Calu3 (cell line): ENCODE results near the gene SENP5. TPM values are rescaled to one million over a fixed set of nuclear protein-coding genes. Genes with fewer than 3 reads are reported as not detected.
"Not testable (repeated sequence)": the region's sequence is repeated elsewhere in the genome, so short reads cannot be mapped to it uniquely, and the experiment has no call there.

Experiments
- Bru-seq: library from RNA; stranded (reverse); fragments of 400-500 nt; gene quantifications from one replicate; lab custom pipeline; 2021; lab: Mats Ljungman, UMichigan
- BruChase-seq, 2 experiments: library from RNA; stranded (reverse); fragments of 400-500 nt; gene quantifications; one replicate each; lab custom pipeline; 2021; lab: Mats Ljungman, UMichigan
- BruUV-seq: library from RNA; stranded (reverse); fragments of 400-500 nt; replicated peaks from 2 replicates; lab custom pipeline; 2021; lab: Mats Ljungman, UMichigan
- CTCF ChIA-PET: fragments of 300-600 bp; sonication (Branson Sonifier 250); formaldehyde crosslinking; loops from one replicate; lab custom pipeline; 2022; ENCODE audit warnings: antibody characterized with exemption; lab: Charles Lee
- DNase-seq: peaks from one replicate; pipeline ENCODE4 v3.0.0; 2022
- H3K27ac Mint-ChIP-seq: one replicate; pipeline ENCODE4 v1.8.0; 2022; ENCODE audit warnings: mixed read lengths; ENCODE audit not compliant: unreplicated experiment
- H3K27me3 Mint-ChIP-seq: one replicate; pipeline ENCODE4 v1.8.0; 2022; ENCODE audit warnings: mixed read lengths; ENCODE audit not compliant: unreplicated experiment
- H3K36me3 Mint-ChIP-seq: one replicate; pipeline ENCODE4 v1.8.0; 2022; ENCODE audit warnings: mild to moderate bottlenecking, moderate library complexity, mixed read lengths; ENCODE audit not compliant: insufficient read depth, unreplicated experiment
- H3K4me1 Mint-ChIP-seq: one replicate; pipeline ENCODE4 v1.8.0; 2022; ENCODE audit warnings: mild to moderate bottlenecking, low read depth, mixed read lengths; ENCODE audit not compliant: unreplicated experiment
- H3K4me3 Mint-ChIP-seq: one replicate; pipeline ENCODE4 v1.8.0; 2022; ENCODE audit warnings: mild to moderate bottlenecking, low read depth, moderate library complexity, mixed read lengths; ENCODE audit not compliant: unreplicated experiment
- H3K9me3 Mint-ChIP-seq: one replicate; pipeline ENCODE4 v1.8.0; 2022; ENCODE audit warnings: low read depth, mixed read lengths; ENCODE audit not compliant: unreplicated experiment
- intact Hi-C: fragments of 100-400 bp; cut with micrococcal nuclease; formaldehyde crosslinking; loops from one replicate; pipeline ENCODE4 v1.10.0; 2022; ENCODE audit not compliant: unreplicated experiment
- long read RNA-seq: library from polyadenylated mRNA; stranded (forward); transcript quantifications from one replicate; pipeline ENCODE4 v2.0.0, GENCODE V29; 2022
- total RNA-seq: library from RNA; stranded (reverse); gene quantifications from 2 replicates; pipeline ENCODE4 v1.2.3, GENCODE V29; 2022
- TF ChIP-seq, protein P1 (sequence below): fragments of 200-600 bp; IDR thresholded peaks from one replicate; pipeline ENCODE4 v1.8.0; 2022; ENCODE audit warnings: antibody characterized with exemption; ENCODE audit not compliant: unreplicated experiment

Gene SENP5, protein sequence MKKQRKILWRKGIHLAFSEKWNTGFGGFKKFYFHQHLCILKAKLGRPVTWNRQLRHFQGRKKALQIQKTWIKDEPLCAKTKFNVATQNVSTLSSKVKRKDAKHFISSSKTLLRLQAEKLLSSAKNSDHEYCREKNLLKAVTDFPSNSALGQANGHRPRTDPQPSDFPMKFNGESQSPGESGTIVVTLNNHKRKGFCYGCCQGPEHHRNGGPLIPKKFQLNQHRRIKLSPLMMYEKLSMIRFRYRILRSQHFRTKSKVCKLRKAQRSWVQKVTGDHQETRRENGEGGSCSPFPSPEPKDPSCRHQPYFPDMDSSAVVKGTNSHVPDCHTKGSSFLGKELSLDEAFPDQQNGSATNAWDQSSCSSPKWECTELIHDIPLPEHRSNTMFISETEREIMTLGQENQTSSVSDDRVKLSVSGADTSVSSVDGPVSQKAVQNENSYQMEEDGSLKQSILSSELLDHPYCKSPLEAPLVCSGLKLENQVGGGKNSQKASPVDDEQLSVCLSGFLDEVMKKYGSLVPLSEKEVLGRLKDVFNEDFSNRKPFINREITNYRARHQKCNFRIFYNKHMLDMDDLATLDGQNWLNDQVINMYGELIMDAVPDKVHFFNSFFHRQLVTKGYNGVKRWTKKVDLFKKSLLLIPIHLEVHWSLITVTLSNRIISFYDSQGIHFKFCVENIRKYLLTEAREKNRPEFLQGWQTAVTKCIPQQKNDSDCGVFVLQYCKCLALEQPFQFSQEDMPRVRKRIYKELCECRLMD
- 34.0 and 35.2 TPM in 2 replicates for total RNA-seq
- Bru-seq, nascent RNA: percentile 86 among the genes with signal in this experiment
- percentile 87 among the genes with signal in this experiment for BruChase-seq, experiment 1, labeled RNA remaining after a 6-hour chase
- BruChase-seq, experiment 2, labeled RNA remaining after a 2-hour chase: percentile 89 among the genes with signal in this experiment
- long read RNA-seq, full-length matches to known transcripts: 6 of 12 reads
- long read RNA-seq, partial matches to known transcripts: 0 of 12 reads
- long read RNA-seq, other reads (novel, unspliced or antisense): 6 of 12 reads

DNA sequence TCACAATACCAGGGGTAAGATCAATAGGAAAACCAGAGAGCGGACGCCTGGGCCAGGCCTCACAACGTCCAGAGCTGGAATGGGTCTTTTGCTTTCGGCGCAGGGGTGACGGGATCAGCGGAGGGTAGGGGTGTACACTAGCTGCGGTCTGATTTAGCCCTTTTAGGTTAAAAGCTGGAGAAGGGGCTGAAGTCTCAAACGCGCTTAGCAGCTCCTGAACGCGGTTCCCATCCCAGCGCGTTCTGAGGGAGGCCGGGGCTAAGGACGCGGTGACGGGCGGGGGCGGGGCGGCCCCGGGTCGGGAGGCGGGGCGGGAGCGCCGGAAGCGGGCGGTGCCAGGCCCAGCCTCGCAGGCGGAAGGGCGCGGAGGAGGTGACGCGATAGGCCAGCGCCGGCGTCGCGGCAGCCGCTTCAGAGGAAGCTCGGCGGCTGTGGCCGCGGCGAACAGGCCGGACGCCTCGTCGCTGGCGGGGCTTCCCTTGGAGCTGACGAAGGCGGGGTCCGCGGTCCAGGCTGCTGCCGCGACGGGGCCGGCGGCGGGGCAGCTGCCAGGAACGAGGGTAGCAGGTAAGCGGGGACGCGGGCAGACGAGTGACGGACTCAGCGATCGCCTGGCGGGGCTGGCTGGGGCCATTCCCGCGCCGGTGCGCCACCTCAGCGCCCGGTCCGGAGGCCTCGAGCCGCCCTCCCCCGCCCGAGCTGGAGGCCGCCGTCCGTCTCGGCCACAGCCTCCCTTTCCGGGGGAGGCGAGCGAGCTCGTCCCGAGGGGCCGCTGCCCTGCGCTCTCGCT lies at the start of gene SENP5:
SENP5 (plus strand) TSS at position 414 of the 790 bp plus-strand sequence. CDS start 17,262 bp downstream, outside the sequence.
- H3K27me3 Mint-ChIP-seq: no peaks in the 10 kb centered on the region
- peak; percentile 91 for DNase-seq
- CTCF ChIA-PET: interaction anchor here (0.9 to 1.6 kb wide), 3 partner anchors 11 to 258 kb away, joined by 3 read pairs; no protein-coding TSS in a partner anchor
- H3K4me1 Mint-ChIP-seq: no peaks in the 10 kb centered on the region
- intact Hi-C loops: no loop called here
- no TSS peak for BruUV-seq
- H3K9me3 Mint-ChIP-seq: no peaks in the 10 kb centered on the region
- peaks cover 27% of the 10 kb centered on the region for H3K36me3 Mint-ChIP-seq
- TF ChIP-seq, protein P1, sequence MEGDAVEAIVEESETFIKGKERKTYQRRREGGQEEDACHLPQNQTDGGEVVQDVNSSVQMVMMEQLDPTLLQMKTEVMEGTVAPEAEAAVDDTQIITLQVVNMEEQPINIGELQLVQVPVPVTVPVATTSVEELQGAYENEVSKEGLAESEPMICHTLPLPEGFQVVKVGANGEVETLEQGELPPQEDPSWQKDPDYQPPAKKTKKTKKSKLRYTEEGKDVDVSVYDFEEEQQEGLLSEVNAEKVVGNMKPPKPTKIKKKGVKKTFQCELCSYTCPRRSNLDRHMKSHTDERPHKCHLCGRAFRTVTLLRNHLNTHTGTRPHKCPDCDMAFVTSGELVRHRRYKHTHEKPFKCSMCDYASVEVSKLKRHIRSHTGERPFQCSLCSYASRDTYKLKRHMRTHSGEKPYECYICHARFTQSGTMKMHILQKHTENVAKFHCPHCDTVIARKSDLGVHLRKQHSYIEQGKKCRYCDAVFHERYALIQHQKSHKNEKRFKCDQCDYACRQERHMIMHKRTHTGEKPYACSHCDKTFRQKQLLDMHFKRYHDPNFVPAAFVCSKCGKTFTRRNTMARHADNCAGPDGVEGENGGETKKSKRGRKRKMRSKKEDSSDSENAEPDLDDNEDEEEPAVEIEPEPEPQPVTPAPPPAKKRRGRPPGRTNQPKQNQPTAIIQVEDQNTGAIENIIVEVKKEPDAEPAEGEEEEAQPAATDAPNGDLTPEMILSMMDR: no peak
- H3K4me3 Mint-ChIP-seq: peak within 1 kb of the TSS; percentile 88
- peak within 1 kb of the TSS; percentile 66 for H3K27ac Mint-ChIP-seq

DNA sequence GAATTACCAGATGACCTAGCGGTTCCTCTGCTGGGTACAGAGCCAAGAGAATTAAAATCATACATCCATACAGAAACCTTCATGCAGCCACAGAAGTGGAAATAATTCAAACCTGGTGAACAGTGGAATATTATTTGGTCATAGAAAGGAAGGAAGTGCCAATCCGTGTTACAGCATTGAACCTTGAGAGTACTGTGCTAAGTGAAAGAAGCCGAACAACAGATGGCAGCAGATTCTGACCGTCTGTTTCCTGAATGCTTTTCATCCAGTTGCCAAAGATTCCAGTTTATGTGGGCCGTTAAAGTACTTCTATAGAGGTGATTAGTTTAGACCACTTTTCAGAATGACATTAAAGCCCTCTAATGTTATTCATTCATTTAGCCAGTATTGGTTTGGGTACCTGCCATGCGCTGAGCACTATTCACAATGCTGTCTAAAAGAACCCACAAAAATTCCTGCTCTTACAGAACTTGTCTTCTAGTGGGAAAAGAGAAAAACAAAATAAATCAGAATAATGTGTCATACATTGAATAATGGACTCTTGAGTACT lies 45.8 kb upstream of the SENP5 start:
- Mint-ChIP-seq H3K9me3 (no peaks in the 10 kb centered on the region), H3K36me3 (peaks cover 48% of the 10 kb centered on the region), H3K27ac (no peak overlapping the region), H3K4me3 (no peak overlapping the region), H3K27me3 (no peaks in the 10 kb centered on the region), H3K4me1 (no peaks in the 10 kb centered on the region)
- TF ChIP-seq, protein P1: no peak
- DNase-seq: no peak
- BruUV-seq: no TSS peak
- CTCF ChIA-PET: no interaction called here
- intact Hi-C loops: no loop called here

DNA sequence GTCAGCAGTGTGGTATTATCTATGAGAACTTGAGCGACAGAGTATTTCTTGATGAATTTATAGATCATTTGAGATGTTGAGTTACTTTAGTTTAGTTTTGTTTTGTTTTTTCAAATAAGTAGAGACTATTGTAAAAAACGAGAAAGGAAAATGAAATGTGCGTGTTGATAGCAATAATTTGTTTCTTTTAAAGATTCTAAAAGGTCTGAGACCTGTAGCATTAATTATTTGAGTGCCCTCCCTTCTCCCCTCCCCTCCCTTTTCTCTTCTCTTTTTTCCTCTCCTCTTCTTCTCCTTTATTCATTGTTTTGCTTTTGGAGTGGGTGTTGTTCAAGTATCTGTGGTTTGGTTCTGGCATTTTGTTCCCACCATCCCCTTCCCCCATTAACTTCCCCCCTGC lies 38.1 kb upstream of the SENP5 start:
- DNase-seq, H3K36me3 Mint-ChIP-seq, H3K27me3 Mint-ChIP-seq, H3K4me3 Mint-ChIP-seq, H3K9me3 Mint-ChIP-seq, H3K27ac Mint-ChIP-seq, CTCF ChIA-PET, intact Hi-C loops, H3K4me1 Mint-ChIP-seq: not testable (repeated sequence)
- BruUV-seq: TSS peak; percentile 36

DNA sequence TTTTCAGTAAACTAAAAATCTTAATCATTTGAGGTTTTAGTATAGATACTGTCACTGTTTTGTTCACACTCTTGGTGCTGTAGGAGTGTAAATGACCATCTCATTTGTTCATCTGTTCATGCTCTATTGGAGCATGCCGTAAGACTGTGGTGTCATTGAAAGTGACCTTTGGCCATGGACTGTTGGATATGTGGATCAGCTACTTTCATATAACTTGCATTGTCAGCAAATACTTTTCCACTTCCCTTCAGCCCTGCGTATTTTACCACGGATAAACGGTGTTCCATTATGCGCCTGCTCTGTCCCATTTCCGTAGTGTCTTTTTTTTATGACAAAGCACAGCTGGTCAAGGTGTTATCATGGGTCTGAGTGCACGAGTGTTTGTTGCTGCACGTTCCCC lies 32.6 kb upstream of the SENP5 start:
- DNase-seq: no peak
- Mint-ChIP-seq H3K27me3 (no peaks in the 10 kb centered on the region), H3K4me3 (no peak overlapping the region), H3K27ac (no peak overlapping the region), H3K4me1 (no peaks in the 10 kb centered on the region), H3K9me3 (no peaks in the 10 kb centered on the region), H3K36me3 (peaks cover 6% of the 10 kb centered on the region)
- CTCF ChIA-PET: interaction anchor here (0.6 kb wide), 1 partner anchor 9 kb away, joined by 3 read pairs; no protein-coding TSS in a partner anchor
- no TSS peak for BruUV-seq
- intact Hi-C loops: loop anchor here (5.0 kb wide), 1 partner anchor 107 kb away; the partner anchor contains the start of gene NCBP2
- TF ChIP-seq, protein P1: no peak

DNA sequence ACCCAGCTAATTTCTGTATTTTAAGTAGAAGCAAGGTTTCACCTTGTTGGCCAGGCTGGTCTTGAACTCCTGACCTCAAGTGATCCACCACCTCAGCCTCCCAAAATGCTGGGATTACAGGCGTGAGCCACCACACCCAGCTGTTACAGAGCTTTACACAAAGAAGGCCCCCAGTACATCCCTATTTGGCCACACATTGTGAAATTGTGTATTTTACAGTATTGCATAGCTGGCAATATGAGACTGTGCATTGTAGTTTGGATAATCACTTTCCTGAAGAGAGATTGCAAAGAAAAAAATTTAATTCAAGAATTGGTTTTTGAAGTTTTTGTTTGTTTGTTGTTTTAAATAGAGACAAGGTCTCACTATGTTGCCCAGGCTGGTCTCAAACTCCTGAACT lies 31.1 kb upstream of the SENP5 start:
- BruUV-seq, H3K27ac Mint-ChIP-seq, H3K9me3 Mint-ChIP-seq, H3K27me3 Mint-ChIP-seq, H3K36me3 Mint-ChIP-seq, CTCF ChIA-PET, H3K4me1 Mint-ChIP-seq, DNase-seq, H3K4me3 Mint-ChIP-seq: not testable (repeated sequence)
- intact Hi-C loops: loop anchor here (5.0 kb wide), 1 partner anchor 106 kb away; the partner anchor contains the start of gene NCBP2
